ENCODE results near the gene ALDH9A1.
A peak's percentile ranks its signal among the peaks of the same experiment; 100 is the strongest.
"Not testable (repeated sequence)": the region's sequence is repeated elsewhere in the genome, so short reads cannot be mapped to it uniquely, and the experiment has no call there.

ALDH9A1 gene

DNA sequence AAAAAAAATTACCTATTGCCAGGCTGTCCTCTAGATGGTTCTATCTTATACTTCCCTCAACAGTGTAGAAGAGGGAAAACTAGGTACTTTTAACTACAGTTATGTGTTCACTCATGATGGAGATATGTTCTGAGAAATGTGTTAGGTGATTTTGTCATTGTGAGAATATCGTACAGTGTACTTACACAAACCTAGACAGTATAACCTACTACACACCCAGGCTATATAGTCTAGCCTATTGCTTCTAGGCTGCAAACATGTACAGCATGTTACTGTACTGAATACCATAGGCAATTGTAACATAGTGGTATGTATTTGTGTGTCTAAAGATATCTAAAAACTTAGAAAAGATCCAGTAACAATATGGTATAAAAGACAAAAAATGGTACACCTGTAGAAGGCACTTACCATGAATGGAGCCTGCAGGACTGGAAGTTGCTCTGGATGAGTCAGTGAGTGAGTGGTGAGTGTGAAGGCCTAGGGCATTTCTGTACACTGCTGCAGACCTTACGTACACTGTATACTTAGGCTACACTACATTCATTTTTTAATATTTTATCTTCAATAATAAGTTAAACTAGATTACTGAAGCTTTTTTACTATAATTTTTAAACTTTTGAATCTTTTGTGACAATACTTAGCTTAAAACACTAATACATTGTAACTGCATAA, 54.2 kb downstream of the ALDH9A1 start:
- DNase-seq: no peak

DNA sequence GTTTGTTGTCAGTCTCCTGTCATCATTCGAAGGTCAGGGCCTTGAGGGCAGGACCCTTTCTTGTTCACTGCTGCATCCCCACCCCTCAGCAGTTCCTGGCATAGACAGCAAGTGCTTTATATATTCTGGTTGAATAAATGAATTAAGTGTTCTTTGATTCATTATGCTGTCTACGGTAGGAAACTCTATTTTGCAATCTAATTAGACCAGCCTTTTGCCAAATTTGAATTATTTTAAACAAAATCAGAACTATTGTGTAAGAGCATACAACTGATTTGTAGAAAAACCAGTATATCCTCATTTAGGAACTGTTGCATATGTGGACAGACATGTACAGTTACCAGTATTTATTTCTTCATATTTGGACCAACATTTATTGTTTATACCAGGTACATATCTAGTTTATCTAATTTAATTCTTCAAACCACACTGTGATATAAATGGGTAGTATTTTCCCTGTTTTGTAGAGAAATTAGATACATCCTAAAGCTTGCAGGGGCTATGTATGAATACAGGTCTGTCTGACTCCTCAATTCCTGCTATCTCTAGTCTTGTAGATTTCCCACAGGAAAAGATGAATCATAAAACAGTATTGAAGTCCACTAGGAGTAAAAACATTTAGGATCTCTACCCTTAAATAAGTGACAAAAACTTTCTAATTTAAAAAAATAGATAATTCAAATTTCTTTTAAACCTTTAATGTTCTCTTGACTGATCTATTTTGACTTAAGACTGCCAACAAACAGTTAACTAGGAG, 57.0 kb downstream of the ALDH9A1 start:
- DNase-seq: no peak

DNA sequence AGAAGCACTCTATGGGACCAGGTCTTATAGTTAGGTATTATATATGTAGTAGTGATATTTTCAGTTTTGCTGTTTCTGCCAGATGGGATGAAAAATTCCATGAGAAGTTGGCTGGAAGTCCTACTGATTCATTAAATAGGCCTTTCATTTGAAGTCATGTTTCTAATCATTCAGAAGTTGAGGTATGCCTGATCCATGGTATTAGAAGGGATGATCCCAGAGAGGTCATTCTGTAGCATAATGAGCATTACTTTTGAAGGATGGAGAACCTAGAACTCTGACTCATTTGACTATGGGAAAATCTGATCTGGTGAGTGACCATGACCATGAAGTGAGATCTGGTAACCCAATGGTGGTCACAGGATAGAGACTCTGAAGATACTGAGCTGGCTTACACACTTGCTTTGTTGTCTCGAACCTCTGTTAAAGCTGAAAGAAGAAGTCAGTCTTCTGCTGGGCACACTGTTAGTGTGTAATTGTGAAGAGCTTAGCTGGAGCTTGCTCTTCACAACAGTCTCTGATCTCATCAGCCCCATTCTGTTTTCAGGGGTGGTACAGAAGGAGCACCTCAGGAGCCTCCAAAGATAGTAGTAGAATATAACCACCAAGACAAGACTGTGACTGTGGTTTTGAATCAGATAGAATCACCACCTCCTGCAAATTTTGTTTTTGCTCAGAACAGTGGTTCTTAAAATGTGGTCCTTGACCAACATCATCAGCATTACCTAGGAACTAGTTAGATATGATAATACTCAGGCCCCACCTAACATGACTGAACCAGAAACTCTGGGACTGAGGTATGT, 58.3 kb downstream of the ALDH9A1 start:
- no peak for DNase-seq

DNA sequence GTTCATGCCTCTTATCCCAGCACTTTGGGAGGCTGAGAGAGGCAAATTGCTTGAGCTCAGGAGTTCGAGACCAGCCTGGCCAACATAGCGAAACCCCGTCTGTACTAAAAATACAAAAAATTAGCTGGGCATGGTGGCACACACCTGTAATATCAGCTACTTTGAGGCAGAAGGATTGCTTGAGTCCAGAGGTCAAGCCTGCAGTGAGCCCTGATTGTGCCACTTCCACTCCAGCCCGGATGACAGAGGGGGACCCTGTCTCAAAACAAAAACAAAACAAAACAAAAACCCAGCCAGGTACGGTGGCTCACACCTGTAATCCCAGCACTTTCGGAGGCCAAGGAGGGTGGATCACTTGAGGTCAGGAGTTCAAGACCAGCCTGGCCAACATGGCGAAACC, 60.2 kb downstream of the ALDH9A1 start:
- DNase-seq: not testable (repeated sequence)

DNA sequence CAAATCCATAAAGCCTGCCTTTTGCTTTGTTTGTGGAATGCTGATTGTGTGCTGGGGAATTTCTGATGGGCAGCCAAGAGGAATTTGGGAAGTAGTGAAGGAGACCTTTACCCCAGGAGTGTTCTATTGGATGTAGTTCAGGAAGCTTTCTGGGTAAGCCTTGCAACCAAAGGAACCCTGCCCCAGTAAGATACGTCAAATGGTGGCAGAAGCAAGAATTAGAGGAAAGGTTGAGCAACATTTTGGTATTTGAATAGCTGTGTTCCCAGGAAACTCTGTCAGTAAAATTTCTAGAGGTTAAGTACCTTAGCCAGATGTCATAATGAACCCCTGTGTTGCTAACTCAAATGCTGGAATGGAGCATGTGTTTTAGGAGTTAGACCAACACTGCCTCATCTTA, 60.9 kb downstream of the ALDH9A1 start:
- DNase-seq: no peak

DNA sequence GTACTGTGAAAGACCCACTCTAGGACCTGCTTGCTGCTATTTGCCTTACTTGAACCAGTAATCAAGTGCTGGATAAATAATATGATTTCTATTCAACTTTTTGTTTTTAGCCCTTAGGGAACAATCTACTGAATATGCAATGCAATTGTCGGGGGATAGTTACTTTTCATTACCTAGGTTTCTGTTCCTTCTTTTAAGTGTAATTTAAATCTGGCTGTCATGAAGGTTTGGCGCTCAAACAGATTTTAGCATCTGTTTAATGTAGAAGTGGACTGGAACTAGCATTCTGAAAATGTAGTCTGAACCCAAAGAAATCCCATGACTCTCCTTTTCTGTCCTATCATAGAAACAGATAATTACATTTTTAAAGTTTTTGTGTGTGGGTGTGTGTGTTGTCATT, 62.5 kb downstream of the ALDH9A1 start:
- no peak for DNase-seq

DNA sequence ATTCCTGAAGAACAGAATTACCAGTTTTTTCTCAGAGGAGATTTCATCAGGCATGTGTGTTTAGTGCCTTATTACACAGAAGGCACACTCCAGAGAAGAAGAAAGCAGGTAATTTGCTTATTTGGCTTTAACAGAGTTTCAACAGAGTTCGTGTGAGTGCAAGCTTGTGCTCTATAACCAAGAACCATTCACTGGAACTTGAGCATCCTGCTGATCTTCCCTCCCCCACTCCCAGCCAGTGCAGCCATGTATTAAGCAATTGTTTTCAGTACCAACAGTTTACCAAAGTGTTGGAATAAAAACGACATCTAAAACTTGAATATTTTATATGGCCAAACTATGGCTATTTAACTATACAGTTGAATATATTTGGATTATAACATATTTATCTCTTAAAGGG, 63.0 kb downstream of the ALDH9A1 start:
- no peak for DNase-seq

DNA sequence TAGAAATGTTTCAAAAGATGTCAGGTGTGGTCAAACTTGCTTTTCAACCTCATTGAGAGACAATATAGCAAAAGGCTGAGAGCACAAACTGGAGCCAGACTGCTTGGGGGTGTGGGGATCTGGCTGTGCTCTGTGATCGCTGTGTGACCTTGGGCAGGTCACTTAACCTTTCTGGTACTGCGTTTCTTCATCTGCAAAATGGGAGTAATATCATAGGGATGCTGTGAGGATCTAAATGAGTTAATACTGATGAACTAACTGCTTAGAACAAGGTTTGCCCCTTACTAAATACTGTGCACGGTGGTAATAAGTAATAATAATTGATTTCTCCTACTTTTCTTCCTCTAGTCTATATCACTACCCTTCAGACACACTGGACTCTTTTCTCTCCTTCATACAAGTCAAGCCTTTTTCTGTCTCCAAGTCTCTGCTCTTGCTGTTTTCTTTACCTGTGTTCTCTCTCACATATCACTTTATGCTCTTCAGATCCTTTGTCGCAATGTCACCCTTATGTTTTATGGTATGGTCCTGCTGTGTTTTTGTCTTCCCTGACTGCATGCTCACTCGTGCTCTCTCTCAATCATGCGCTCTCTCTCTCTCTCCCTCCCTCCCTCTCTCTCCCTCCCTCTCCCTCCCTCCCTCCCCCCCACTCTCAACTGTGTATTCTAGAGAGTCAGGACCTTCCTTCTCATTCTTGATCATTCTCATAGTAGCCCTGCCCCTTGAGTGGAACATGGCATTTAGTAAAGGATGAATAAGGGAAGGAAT, 64.0 kb downstream of the ALDH9A1 start:
- no peak for DNase-seq

DNA sequence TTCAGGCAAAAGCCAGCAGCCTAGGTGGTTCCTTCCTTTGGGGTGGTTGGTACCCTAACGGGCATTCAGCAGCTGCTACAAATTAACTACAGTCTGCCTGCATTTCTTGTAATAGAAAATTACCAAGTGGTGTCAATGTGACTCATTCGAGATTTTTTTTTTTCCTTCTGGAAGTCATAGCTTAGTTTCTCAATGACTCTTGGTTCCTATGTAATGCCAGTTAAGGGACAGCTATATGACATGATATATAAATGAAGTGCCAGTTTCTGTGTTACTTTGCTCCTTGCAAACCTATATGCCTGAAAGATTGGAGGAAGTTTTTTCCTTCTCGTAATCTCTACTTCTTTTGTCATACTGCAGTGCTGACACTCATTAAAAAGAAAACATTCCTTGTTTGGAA, 64.7 kb downstream of the ALDH9A1 start:
- no peak for DNase-seq

DNA sequence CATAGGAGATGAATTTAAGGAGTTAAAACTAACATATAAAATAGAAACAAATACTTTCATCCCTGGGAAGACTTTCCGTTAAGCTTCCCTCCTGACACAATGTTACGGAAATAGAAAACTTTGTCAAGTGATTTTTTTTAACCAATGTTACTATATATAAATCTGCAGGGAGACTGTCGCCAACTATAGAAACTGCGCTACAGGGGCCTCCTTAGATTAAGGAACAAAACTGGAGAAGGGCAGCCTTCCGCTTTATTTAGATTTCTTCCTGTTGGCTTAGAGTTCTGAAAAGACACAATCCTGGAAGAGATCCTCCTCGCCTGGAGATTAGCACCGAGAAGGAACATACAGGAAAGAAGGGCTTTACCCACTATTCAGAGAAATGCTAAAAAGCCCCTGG, 65.9 kb downstream of the ALDH9A1 start:
- DNase-seq: no peak

DNA sequence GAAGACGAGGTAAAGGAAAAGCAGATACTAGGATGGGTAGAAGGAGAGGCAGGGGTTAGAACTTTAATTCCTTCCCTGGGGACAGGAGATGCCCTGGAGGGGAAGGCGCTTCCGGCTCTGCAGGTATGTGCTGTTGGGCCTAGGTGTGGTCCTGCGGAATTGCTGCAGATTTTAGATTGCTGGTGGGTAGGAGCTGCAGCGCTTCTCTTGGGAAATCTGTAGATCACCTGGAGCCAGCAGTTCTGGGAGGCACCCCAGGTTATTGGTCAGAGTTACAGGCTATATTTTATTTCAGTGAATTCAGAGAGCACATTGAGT, 66.3 kb downstream of the ALDH9A1 start:
- no peak for DNase-seq

DNA sequence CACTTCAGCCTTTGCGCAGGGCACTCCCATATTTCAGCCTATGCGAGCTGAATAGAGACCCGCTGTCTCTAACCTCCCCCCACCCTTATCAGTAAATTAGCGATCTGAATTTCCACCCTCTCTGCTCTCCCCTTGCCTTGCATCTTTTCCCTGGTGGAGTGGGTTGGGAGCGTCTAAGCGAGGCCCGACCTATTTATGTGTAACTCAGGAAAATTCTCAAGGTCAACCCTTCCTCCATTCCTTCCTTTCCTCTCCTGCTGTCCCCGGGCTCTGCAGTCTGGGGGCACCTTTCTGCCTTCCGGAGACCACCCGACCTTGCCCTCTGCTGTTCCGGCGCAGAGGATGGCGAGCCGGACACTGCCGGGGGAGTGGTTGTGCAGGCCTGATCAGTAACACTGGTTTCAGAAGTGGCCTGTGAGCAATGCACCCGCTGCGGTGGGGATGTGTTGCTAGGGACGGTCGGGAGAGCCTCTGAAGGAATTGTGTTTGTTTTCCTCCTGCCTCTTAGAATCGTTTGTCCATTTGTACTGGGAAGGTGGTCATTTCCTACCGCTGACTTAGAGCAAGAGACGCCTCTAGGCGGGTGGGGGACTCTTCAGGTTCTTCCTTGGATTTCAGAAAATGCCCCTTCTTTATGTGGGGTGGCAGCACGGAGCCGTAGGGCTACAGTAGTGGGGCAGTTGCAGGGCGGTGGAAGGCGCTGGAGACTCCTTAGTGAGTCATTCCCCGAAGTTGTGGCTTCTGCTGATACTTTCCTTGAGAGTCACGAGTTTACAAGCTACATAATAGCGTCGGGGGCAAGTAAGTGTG, 66.8 kb downstream of the ALDH9A1 start:
- DNase-seq: no peak

DNA sequence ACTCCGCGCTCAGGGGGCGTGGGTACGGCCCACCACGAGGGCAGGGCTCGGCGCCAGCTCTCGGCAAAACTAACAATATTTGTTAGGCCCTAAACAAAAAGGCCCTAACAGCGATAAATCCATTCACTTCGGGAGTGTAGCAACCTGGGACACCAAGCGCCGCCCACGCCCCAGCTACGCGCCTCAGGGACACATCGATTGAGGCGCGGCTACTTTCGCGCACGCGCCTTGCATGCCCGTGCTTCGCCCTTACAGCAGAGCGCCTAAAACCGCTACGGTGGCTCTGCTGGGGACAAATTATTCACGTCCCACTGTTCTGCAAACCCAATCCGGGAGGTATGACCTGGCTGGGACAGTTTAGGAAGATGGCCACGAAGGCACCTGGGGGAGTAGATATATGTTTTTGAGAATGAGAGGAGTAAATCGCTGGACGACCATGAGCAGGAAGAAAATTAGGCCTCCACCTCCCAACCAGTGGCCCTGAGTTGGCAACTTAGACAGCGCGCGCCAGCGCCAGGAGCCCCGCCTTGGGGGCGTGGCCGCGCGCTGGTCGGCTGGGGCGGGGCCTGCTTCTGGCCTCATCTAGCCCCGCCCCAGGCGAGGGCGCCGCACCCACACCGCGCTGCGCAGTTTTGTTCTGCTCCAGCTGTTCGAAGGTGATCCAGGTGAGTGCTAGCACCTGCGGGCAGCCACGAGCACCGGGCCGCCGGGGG, 67.6 kb downstream of the ALDH9A1 start, which contains the start of gene MGST3:
MGST3 (plus strand) TSS at position 606 of the 713 bp plus-strand sequence. CDS start 18,614 bp downstream, outside the sequence.
- peak; percentile 92 for DNase-seq

DNA sequence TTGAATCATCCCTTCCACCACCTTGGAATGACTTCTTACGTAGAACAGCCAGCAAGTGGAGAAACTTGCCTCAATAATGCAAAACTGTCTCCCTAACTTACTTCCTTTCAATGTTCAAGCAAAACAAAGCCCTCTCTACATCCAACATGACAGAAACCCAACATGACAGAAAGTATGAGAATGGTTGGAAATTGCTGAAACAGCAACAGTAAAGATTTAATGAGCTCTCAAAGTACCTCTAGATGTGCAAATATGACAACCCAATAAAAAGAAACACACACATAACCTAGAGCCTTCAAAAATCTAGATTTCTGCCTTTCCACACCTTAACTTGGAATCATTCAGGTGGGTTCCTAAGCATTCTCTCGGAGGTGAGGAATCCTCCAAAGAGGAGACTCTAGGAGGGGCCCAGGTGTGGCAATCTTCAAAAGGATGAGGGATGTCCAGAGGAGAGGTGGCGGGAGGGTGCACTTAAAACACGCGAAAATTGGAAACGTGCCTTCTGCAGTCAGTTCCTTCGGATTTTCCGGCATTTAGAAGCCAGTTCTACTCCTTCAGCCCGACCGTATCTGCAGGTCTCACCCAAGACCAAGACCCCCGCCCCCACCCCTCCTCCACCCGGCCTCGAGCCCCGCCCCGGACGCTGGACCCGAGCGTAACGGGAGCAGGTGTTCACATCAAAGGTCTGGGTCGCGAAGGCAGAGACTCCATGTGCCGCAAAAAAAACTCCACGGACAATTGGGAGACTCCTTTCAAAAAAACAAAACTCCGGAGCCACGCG, 68.3 kb downstream of the ALDH9A1 start:
- DNase-seq: no peak

DNA sequence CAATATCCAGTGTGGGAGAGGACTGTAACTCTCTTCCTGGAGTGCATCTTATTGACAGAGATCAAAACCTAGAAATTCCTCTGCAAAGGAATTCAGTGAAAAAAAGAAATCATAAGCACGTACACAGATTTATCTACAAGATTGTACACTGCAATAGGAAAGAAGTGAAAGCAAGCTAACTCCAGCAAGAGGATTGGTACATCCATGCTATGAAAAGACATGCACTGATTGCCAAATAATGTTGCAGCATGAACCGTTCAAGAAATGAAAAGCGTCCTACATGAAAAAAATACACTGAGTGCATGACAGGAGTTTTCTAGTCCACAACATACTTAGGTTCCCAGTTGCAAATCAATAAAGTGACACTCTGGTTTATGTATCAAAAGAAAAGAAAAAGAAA, 69.2 kb downstream of the ALDH9A1 start:
- DNase-seq: no peak

DNA sequence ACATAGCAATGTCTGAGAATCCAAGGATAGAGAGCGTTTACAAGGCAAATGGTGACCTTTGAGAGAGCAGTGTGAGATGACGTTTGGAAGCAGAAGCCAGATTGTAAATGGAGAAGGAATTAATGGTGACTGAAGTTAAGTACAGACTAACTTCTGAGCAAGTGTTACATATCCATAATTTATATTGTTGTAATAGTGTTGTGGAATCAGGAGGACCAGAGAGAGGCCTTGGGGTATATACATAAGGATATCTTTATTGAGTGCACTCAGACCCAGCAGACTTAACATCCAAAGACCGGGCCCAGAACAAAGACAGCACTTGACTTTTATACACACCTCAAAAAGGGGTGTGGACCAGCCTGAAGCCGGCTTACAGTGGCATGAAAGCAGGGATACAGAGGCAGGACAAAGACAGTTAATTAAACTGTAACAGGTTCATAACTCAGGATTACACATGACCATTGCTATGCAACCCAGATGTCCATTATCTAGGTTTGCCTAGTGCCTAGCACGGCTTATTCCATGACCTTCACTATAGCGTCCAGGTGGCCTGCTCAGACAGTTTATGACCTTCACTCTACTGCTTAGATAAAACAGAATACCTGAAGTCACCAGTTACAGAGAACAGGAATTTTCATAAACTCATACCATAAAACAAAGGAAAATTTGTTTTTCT, 70.1 kb downstream of the ALDH9A1 start:
- no peak for DNase-seq

DNA sequence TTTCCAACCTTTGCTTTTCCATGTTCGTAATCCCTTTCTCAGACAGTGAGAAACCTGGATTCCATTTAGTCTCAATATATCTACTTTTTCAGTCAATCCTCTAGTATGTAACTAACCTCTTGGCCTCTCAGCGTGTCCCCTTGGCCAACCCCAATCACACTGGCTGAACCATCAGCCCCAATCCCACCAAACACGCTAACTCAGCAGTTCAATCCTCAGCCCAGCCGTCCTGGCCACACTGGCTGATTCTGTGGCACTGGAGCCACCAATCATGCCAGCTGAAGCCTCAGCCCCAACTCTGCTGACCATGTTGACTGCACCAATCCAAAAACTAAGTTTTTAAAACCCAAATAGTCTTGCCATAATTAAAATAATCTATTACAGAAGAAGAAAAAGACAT, 73.9 kb downstream of the ALDH9A1 start:
- no peak for DNase-seq

DNA sequence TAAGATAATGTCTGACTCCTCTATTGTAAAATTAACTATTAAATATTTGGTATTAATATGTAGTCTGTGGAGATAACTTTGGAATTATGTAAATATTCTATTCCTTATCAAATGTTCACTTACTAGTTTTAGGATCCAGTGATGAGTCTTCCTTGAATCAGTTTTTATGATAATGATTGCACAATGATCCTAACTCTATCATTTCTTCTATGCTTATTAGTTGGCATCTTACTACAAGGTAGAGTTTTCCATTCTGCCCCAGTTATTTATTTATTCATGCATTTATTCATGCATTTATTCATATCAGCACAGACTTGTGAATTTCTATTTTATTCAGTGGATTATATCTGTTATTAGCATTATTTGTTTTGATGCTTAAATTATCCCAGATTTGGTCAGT, 74.7 kb downstream of the ALDH9A1 start:
- DNase-seq: no peak

DNA sequence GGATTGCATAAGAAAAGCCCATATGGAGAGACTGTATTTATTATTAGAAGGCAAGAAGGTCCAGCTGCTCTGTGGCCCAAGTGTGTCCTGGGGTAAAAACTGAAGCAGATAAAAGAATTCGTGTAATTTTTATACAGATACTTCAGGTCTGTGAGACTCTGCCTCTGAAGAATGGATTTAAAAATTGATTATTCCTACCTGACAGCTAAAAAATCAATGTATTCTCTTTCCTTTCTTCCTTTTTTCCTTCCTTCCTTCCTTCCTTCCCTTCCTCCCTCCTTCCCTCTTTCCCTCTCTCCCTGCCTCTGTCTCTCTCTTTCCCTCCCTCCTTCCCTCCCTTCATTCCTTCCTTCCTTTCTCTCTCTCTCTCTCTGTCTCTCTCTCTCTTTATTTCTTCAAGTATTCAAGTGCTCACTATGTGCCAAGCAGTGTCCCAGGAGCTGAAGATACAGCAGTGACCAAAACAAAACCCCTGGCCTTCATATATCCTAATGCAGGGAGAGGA, 78.7 kb downstream of the ALDH9A1 start:
- DNase-seq: no peak

DNA sequence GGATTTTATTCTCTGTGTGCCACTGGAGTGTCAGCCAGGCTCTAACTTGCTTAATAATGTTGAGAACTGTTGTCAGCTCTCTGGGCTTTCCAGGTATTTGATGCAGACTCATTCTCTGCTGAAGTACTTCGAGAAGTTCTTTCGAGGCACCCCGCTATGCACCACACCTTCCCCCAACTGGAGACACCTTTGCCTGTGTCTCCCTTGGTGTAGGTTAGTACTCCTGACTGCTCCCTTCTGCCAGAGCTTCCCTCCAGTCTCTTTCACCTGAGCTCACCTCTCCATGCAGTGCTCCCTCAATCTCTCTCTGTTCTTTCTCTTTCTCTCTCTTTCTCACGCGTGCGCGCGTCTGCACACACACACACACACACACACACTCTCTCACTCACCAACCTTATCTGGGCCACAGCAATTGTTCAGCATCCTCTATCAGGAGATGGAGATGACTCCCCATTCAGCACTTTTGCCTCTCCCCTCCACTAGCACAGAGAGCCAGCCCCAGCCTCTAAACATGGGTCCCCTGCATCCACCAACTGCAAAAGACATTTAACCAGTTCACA, 81.3 kb downstream of the ALDH9A1 start:
- DNase-seq: no peak

All from NCI-H446 treated with DMSO at 0.1 percent for 48 hours (cell line).